MCF 10A (cell line): Measurements from ENCODE around the gene BMAL1. TPM values are rescaled to one million over a fixed set of nuclear protein-coding genes. Genes with fewer than 3 reads are reported as not detected.
A peak's percentile ranks its signal among the peaks of the same experiment; 100 is the strongest.

Experiments used
- BruUV-seq: library from RNA; stranded (reverse); fragments of 400-500 nt; replicated peaks from 2 replicates; lab custom pipeline; 2021; lab: Mats Ljungman, UMichigan
- CTCF ChIA-PET: fragments of 300-600 bp; sonication (Branson Sonifier 250); formaldehyde crosslinking; extraction: SDS; loops from one replicate; lab custom pipeline; 2021; ENCODE audit warnings: antibody characterized with exemption, inconsistent platforms; lab: Yijun Ruan, JAX
- POLR2A ChIA-PET: fragments of 300-600, 350-650 bp; sonication (Branson Sonifier 250); formaldehyde crosslinking; extraction: SDS; loops from one replicate; lab custom pipeline; 2020; ENCODE audit warnings: antibody characterized with exemption, inconsistent platforms; lab: Yijun Ruan, JAX
- DNase-seq: peaks from one replicate; pipeline ENCODE4 v3.0.0-alpha.2; 2018; ENCODE audit not compliant: unreplicated experiment
- H3K27ac Mint-ChIP-seq: one replicate; pipeline ENCODE4 v1.8.0; 2022; ENCODE audit warnings: mild to moderate bottlenecking, low read depth, mixed read lengths; ENCODE audit not compliant: unreplicated experiment
- H3K27me3 Mint-ChIP-seq: one replicate; pipeline ENCODE4 v1.8.0; 2022; ENCODE audit warnings: mixed read lengths; ENCODE audit not compliant: insufficient read depth, unreplicated experiment
- H3K36me3 Mint-ChIP-seq: one replicate; pipeline ENCODE4 v1.8.0; 2022; ENCODE audit warnings: mild to moderate bottlenecking, moderate library complexity, mixed read lengths; ENCODE audit not compliant: insufficient read depth, unreplicated experiment
- H3K4me1 Mint-ChIP-seq: one replicate; pipeline ENCODE4 v1.8.0; 2022; ENCODE audit warnings: mixed read lengths; ENCODE audit not compliant: insufficient read depth, unreplicated experiment
- H3K4me3 Mint-ChIP-seq: one replicate; pipeline ENCODE4 v1.8.0; 2022; ENCODE audit warnings: mild to moderate bottlenecking, moderate library complexity, mixed read lengths; ENCODE audit not compliant: unreplicated experiment
- H3K9me3 Mint-ChIP-seq: one replicate; pipeline ENCODE4 v1.8.0; 2022; ENCODE audit warnings: mixed read lengths; ENCODE audit not compliant: unreplicated experiment
- CTCF ChIP-seq: fragments of 200-600 bp; IDR thresholded peaks from one replicate; pipeline ENCODE4 v1.8.0; 2022; ENCODE audit warnings: antibody characterized with exemption, mild to moderate bottlenecking; ENCODE audit not compliant: unreplicated experiment
- intact Hi-C: fragments of 100-400 bp; cut with micrococcal nuclease; formaldehyde crosslinking; loops from 2 replicates; pipeline ENCODE4 v1.14.1; 2022
- total RNA-seq: library from RNA; stranded (reverse); gene quantifications from 2 replicates; pipeline ENCODE4 v1.2.3, GENCODE V29; 2022

Gene BMAL1
- total RNA-seq, 1 experiment from 2014 or later: 88.4 TPM

DNA sequence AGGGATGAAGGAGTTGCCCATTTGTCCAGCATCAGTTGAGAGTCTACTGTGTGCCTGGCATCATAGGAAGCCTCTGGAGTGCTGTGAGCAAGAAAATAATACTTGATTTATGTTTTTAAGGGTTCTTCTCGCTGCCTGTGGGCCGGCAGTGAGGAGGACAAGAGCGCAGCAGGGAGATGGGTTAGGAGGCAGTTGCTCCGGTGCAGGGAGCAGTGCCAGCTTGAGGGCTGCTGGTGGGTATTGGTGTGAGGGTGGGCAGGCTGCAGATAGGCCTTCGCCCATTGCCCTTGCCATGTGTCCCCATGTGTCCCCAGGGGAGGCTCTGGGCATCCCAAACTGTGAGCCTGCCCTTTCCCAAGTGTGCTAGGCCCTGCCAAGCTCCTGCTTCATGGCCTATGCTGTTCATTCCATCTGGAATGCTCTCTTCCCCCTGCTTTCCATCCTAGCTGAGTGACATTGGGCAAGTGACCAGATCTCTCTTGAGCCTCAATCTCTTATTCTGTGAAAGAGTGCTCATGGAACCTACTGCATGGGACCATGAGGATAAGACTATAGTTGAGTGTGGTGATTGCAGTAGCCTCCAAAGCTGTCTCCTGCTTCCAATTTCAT lies 19.8 kb downstream of the BMAL1 start:
- Mint-ChIP-seq H3K4me1 (peaks cover 31% of the 10 kb centered on the region), H3K27me3 (no peaks in the 10 kb centered on the region), H3K9me3 (no peaks in the 10 kb centered on the region), H3K36me3 (no peaks in the 10 kb centered on the region), H3K4me3 (no peak overlapping the region), H3K27ac (no peak overlapping the region)
- no TSS peak for BruUV-seq
- POLR2A ChIA-PET: interaction anchor here (0.5 to 2.5 kb wide), 4 partner anchors 18 to 72 kb away, joined by 3 to 11 read pairs (median 4); no protein-coding TSS in a partner anchor
- TF ChIP-seq CTCF: no peak
- CTCF ChIA-PET: interaction anchor here (0.7 to 2.9 kb wide), 4 partner anchors 11 to 46 kb away, joined by 3 to 10 read pairs (median 5); no protein-coding TSS in a partner anchor
- no peak for DNase-seq
- intact Hi-C loops: no loop called here

DNA sequence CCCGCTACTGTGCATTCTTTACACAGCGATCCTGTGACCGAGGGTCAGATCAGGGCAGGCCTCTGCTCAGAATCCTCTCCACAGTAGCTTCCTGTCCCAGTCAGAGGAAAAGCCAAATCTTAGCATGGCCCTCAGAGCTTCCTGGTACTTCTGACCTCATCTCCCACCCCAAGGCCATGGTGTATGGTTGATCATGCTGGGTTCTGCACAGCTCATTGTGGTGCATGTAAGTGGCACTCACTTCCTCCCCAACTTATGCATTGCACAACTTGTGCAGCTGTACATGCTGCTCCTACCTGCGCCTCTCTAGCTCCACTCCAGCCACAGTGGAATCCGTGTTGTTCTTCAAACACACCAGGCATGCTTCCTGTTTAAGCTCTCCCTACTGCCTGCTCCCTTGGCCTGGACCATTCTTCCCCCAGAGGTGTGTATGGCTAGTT lies 20.3 kb downstream of the BMAL1 start:
- intact Hi-C loops: no loop called here
- H3K27me3 Mint-ChIP-seq: no peaks in the 10 kb centered on the region
- H3K27ac Mint-ChIP-seq: no peak overlapping the region
- H3K4me3 Mint-ChIP-seq: no peak overlapping the region
- ChIA-PET CTCF (interaction anchor here (0.7 to 2.9 kb wide), 5 partner anchors 10 to 46 kb away, joined by 3 to 10 read pairs (median 4); no protein-coding TSS in a partner anchor), POLR2A (interaction anchor here (0.6 to 2.5 kb wide), 4 partner anchors 18 to 33 kb away, joined by 3 to 11 read pairs (median 4); no protein-coding TSS in a partner anchor)
- TF ChIP-seq CTCF: no peak
- peaks cover 31% of the 10 kb centered on the region for H3K4me1 Mint-ChIP-seq
- DNase-seq: peak; percentile 52
- no peaks in the 10 kb centered on the region for H3K36me3 Mint-ChIP-seq
- H3K9me3 Mint-ChIP-seq: no peaks in the 10 kb centered on the region
- no TSS peak for BruUV-seq

DNA sequence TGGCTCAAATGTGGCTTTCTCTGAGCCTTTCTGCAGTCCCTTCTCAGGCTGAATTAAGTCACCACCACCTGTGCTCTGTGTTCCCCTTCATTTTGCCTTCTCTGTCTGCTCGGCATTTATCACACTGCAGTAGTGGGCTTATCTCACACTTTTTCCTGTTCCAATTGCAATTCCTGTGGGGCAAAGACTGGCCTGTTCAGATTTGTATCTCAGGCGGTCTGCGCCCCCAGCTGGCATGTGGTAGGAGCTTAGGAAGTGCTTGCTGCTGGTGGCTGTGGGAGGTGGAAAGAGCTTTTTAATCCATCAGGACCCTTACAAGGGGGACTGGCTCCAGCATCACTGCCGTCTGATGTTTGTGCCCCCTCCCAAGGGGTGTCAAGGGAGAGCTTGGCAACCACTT lies 21.2 kb downstream of the BMAL1 start:
- ChIA-PET POLR2A (interaction anchor here (0.9 to 2.5 kb wide), 4 partner anchors 8 to 34 kb away, joined by 3 to 11 read pairs (median 4); no protein-coding TSS in a partner anchor), CTCF (interaction anchor here (0.7 to 1.7 kb wide), 2 partner anchors 21 to 45 kb away, joined by 4 to 6 read pairs; no protein-coding TSS in a partner anchor)
- BruUV-seq: no TSS peak
- intact Hi-C loops: no loop called here
- no peak overlapping the region for H3K4me3 Mint-ChIP-seq
- no peaks in the 10 kb centered on the region for H3K27me3 Mint-ChIP-seq
- no peak for DNase-seq
- no peaks in the 10 kb centered on the region for H3K9me3 Mint-ChIP-seq
- H3K4me1 Mint-ChIP-seq: peaks cover 33% of the 10 kb centered on the region
- no peaks in the 10 kb centered on the region for H3K36me3 Mint-ChIP-seq
- no peak for TF ChIP-seq CTCF
- H3K27ac Mint-ChIP-seq: peak overlapping the region; percentile 55

GRCh38 chr11:13301522-13301921 lies 23.9 kb downstream of the BMAL1 start:
- intact Hi-C loops: no loop called here
- H3K36me3 Mint-ChIP-seq: no peaks in the 10 kb centered on the region
- no peaks in the 10 kb centered on the region for H3K27me3 Mint-ChIP-seq
- BruUV-seq: no TSS peak
- DNase-seq: no peak
- ChIA-PET POLR2A (no interaction called here), CTCF (interaction anchor here (0.6 to 2.2 kb wide), 8 partner anchors 32 to 92 kb away, joined by 3 to 7 read pairs (median 3); no protein-coding TSS in a partner anchor)
- no peak for TF ChIP-seq CTCF
- peaks cover 32% of the 10 kb centered on the region for H3K4me1 Mint-ChIP-seq
- H3K9me3 Mint-ChIP-seq: no peaks in the 10 kb centered on the region
- no peak overlapping the region for H3K27ac Mint-ChIP-seq
- no peak overlapping the region for H3K4me3 Mint-ChIP-seq
